HUDEP-2 (cell line): ENCODE data around the gene AKAP5.
A peak's percentile ranks its signal among the peaks of the same experiment; 100 is the strongest.

Experiments used
- DNase-seq, 76 experiments: peaks; one replicate each; lab custom pipeline; 2025; ENCODE audit not compliant: unreplicated experiment in 76 of 76; lab: John Stamatoyannopoulos, UW

Gene AKAP5

GRCh38 chr14:64465191-64465822 is at the start of gene AKAP5:
Gene AKAP5 (plus strand): TSS chr14:64465499. CDS start chr14:64468395, 2,896 bp downstream.
- peak in 24 of 76 experiments; percentile 2 to 47 (median 20) for DNase-seq

DNA sequence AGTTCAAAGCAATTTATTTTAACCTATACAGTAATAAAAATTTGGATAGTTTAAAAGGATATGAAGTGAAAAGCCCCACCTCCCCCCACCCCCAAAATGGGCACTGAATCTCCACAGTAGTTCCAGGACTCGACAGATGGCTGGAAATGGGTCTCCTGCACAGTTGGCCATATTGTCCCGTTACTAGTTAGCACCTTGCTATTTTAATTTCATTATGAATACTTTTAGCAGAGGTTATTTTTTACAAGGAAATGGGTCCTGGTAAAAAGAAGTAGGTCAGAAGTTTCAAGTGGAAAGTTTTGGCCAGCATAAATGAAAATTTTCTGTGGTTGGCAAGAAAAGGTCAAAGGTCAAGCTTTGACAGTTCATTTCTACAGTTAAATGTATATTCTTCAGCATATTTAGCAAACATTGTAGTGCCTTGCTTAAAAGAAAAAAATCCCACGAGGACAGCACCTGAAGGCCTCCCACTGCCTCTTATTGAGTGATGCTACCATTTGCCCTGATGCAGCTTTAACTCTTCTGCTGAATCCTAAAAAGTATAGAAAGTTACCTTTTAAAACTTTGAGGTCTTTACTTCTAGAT is 48.9 kb upstream of the AKAP5 start:
- no peak for DNase-seq

DNA sequence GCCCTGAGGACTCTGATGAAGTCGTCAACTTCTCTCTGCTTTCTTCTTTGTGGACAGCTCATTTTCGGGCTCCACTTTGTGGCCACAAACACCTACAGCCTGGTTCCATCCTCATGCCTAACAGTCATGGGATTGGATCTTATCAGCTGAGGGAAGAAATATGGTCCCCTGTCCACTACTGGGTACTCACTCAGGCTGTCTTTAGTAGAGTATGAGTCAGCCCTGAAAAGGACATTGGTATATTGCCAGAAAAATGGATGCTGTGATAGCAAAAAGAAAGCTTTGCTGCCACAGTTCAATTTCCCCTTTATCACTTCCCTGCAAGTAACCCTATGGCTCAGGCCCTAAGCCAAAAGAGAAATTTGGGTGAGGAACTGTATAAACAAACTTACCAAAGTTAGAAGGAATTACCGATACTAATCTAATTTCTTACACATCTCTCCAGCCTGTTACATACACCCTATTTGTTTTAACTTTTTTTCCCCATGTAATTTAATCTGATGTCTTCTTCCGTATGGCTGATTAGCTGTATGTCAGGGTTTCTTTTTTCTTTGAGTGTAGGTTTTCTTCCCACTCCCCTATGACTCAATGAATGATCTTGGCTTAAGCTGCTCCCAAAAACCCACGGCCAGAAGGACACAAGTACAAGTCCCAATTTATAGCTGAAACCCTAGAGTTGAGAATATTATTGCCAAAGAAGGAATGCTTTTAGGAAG is 48.1 kb upstream of the AKAP5 start:
- peak in 39 of 76 experiments; percentile 6 to 85 (median 60) for DNase-seq

DNA sequence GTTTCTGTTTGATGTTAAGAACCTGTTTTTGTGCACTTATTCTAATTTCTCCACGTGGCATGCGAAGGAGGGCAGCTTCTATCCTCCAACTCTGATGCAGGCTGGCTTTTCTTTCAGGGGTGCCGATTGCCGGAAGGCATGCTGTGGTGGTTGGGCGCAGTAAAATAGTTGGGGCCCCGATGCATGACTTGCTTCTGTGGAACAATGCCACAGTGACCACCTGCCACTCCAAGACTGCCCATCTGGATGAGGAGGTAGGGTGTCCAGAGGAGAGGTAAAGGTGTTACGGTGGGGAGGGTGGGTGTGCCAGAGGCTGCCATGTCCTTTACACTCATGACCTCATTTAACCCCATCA is 47.6 kb upstream of the AKAP5 start:
- no peak for DNase-seq

- no peak for DNase-seq
Observed at GRCh38 chr14:64419003-64419402, 46.3 kb upstream of the AKAP5 start.

DNA sequence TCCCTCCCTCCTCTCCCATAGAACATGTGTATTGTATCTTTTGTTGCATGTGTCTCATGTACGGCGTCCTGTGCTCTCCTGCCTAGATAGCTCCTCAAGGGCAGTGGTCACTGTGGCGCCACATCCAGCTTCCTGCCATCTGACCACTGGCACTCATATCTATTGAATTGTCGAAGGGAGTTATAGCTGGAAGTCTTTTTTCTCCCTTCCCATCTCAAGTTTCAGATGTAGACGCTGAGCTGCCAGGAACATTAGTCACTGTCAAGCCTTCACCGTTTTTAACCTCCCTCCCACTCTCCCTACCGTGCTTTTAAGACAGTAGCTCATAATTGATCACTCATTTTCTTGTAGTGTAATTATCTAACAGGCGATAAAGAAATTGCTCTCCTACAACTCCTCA is 44.1 kb upstream of the AKAP5 start:
- no peak for DNase-seq

- DNase-seq, result no peak
Observed at GRCh38 chr14:64422005-64422404, 43.3 kb upstream of the AKAP5 start.

DNA sequence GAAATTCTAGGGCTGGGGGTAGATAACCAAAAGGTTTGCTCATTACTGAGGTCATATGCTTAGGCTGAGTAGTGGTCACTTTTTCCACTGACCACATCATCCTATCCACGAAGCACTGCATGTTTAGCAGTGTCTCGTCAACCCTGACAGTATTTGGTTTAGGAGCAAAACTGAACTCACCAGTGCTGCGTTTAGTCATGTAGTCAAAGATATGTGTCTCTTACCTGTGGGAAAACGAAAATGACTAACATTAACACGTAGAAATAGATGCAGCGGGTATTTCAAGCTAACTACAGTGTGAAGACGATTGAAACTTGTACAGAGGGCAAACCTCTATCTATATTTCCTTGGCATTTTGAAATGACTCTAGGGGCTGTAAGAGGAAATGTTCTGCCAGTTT is 42.5 kb upstream of the AKAP5 start:
- no peak for DNase-seq

DNA sequence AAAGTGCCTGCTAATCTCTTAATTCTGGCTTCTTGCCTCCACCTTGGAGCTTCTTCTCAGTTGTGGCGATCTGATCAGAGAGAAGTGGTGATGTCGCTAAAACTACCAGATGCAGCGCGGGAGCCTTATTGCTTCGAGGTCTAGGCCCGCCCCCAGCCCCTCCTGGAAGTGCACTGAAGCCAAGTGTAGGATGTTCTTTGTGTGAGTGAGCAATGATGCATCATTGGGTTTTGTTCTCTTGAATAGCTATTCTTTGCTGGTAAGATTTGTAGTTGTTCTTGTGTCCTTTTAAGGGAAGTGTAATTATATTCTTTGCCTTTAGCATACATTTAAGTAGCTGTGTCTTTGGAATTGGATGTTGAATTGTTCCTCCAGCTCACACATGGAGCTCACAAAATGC is 41.3 kb upstream of the AKAP5 start:
- no peak for DNase-seq

GRCh38 chr14:64434528-64434927 is 30.8 kb upstream of the AKAP5 start:
- DNase-seq, result no peak

GRCh38 chr14:64438181-64438841 is 27.0 kb upstream of the AKAP5 start:
- no peak for DNase-seq

DNA sequence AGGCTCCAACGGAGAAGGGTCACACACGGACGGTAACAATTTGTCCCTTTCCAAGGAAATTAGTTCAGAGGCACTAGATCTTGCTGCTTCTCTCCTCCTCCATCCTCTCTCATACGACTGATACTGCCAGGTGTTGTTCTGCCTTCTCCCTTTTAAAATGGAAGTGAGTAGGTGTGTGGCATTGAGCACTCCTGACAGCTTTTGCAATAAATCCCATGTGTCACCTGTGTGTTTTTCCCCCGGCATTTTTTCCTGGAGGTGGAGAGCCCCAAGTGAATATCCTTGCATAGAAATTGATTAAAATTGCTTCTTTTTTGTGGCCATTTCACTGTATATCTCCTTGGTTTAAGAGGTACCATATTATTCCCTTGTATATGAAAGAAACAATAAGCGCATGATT is 26.2 kb upstream of the AKAP5 start:
- no peak for DNase-seq

DNA sequence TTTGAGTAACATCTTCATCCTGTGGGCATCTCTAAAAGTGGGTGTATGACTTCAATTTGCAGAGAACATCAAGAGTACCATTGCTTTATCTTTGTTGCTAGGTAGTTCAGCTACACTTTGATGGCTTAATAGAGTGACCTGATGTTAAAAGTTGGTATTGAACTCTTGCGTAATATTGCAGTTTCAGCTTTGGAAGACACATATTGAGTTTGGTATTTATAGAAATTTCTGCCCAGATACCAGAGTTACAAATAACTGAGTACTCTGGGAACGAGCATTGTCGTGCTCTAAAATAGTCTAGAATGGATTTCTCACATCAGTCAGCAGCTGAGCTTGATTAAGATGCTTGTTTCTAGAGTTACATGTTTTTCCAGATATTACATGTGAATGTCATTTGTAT is 24.8 kb upstream of the AKAP5 start:
- no peak for DNase-seq

- peak in 70 of 76 experiments; percentile 28 to 84 (median 59) for DNase-seq
Observed at GRCh38 chr14:64442300-64442988, 22.9 kb upstream of the AKAP5 start.

DNA sequence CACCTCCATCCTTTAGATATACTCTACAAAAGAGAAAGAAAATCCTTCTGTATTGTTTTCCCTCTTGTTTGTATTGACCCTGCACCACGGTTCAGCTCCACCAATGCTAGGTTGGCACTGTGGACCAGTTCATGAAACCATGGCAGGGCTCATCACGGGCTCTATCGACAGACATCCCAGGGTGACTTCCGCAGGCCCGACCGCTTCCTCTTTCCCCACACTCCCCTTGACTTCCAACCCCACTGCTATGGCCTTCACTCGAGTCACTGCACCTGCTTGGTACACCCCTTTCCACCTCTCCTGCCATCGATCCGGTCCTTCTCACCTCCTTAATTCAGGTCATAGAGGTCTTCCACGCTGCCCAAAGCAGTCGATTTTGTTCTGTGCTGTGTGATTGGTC is 21.2 kb upstream of the AKAP5 start:
- DNase-seq, result no peak

GRCh38 chr14:64444984-64445845 is 20.1 kb upstream of the AKAP5 start:
- peak in 6 of 76 experiments; percentile 2 to 42 (median 6) for DNase-seq

- no peak for DNase-seq
Observed at GRCh38 chr14:64447876-64448670, 17.2 kb upstream of the AKAP5 start.

DNA sequence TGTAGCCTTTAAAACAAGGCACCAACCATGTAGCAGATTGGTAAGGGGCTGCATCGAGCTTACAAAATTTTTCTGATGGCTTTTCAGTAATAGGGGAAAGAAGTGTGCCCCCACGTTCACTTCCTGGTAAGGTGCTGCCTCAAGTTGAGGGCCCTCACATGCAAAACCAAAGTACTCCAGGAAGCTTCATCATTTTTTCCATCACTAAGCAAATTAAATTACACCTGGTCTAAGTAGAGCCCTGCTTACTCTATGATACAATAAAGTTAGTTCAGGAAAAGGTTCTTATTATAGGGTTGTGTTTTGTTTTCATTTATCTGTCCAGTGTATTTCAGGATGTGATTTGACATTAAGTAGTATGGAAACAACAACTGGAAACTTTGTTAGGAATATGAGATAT is 15.0 kb upstream of the AKAP5 start:
- DNase-seq, result no peak

DNA sequence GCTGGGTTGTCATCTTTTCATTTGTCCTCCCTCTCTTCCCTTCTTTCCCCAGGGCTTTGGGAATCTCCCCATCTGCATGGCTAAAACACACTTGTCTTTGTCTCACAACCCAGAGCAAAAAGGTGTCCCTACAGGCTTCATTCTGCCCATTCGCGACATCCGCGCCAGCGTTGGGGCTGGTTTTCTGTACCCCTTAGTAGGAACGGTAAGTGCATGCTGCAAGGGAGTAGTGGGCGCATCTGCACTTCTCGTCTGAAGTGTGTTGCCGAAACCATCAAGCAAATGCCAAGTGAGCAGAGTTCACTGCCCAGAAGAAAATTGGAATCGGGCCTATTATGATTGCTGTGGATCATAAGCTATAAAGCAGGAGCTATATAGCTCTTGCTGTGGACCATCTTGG is 10.6 kb upstream of the AKAP5 start:
- DNase-seq, result no peak
